SJCRH30 (cell line): ENCODE data around the gene GSTM2. TPM values are rescaled to one million over a fixed set of nuclear protein-coding genes. Genes with fewer than 3 reads are reported as not detected.

Experiments
- DNase-seq, 2 experiments: peaks; one replicate each; pipeline ENCODE4 v3.0.0-alpha.2; 2015 to 2020
- H3K27ac ChIP-seq: fragments of 250-450 bp; sonication (Bioruptor Pico); 2 replicates; pipeline ENCODE4 v1.5.1; 2020; ENCODE audit warnings: mild to moderate bottlenecking, moderate library complexity
- H3K27me3 ChIP-seq: fragments of 250-450 bp; sonication (Bioruptor Pico); 2 replicates; pipeline ENCODE4 v1.5.1; 2020; ENCODE audit warnings: mild to moderate bottlenecking, moderate library complexity
- H3K36me3 ChIP-seq: fragments of 250-450 bp; sonication (Bioruptor Pico); 2 replicates; pipeline ENCODE4 v1.5.1; 2020; ENCODE audit warnings: mild to moderate bottlenecking, moderate library complexity
- H3K4me1 ChIP-seq: fragments of 250-450 bp; sonication (Bioruptor Pico); 2 replicates; pipeline ENCODE4 v1.5.1; 2020; ENCODE audit warnings: mild to moderate bottlenecking, moderate library complexity
- H3K4me3 ChIP-seq: fragments of 250-450 bp; sonication (Bioruptor Pico); 2 replicates; pipeline ENCODE4 v1.5.1; 2020; ENCODE audit warnings: mild to moderate bottlenecking, moderate library complexity
- H3K9me3 ChIP-seq: fragments of 250-450 bp; sonication (Bioruptor Pico); replicated peaks from 2 replicates; pipeline ENCODE4 v1.5.1; 2020; ENCODE audit warnings: mild to moderate bottlenecking, moderate library complexity
- total RNA-seq: library from RNA; depleted of rRNA; stranded (reverse); fragments of >200 nt; shearing (Covaris generic); gene quantifications from 2 replicates; pipeline ENCODE4 v1.2.3, GENCODE V29; 2014; rRNA removed

Gene GSTM2
- total RNA-seq, 1 experiment from 2014 or later: 5.9 TPM

- Histone ChIP-seq H3K36me3 (no peaks in the 10 kb centered on the region), H3K4me1 (no peaks in the 10 kb centered on the region), H3K9me3 (no peaks in the 10 kb centered on the region), H3K4me3 (no peak overlapping the region), H3K27ac (no peak overlapping the region), H3K27me3 (peaks cover 3% of the 10 kb centered on the region; the same call in 1 of the 2 replicates)
- DNase-seq: no peak
These were observed 48.8 kb downstream of the GSTM2 start for GRCh38 chr1:109716570-109717090.

GRCh38 chr1:109717729-109718128, 49.9 kb downstream of the GSTM2 start:
- Histone ChIP-seq H3K27ac (no peak overlapping the region), H3K4me3 (no peak overlapping the region), H3K36me3 (no peaks in the 10 kb centered on the region), H3K4me1 (no peaks in the 10 kb centered on the region), H3K27me3 (peaks cover 3% of the 10 kb centered on the region; the same call in 1 of the 2 replicates), H3K9me3 (no peaks in the 10 kb centered on the region)
- DNase-seq: no peak

DNA sequence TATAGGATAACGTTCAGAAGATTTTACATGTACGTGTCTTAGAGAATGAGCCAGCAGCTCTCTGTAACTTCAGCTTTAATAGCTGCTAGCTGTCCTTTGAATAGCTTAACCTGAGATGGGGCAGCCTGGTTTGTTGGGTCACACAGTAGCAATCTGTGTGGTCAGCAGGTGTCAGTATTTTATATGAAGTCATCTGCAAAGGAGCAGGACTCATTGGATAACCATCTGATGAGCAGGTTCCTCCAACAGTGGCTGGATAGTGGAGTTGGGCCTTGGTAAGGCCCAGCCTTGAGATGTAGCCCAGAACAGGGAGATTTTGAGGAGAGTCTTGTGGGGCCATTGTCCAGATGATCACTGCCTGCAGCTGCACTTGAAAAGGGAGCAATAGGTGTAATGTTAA, 50.6 kb downstream of the GSTM2 start:
- no peak overlapping the region for H3K4me3 ChIP-seq
- H3K27ac ChIP-seq: no peak overlapping the region
- H3K36me3 ChIP-seq: no peaks in the 10 kb centered on the region
- no peaks in the 10 kb centered on the region for H3K4me1 ChIP-seq
- H3K27me3 ChIP-seq: peaks cover 3% of the 10 kb centered on the region; the same call in 1 of the 2 replicates
- H3K9me3 ChIP-seq: no peaks in the 10 kb centered on the region
- no peak for DNase-seq

DNA sequence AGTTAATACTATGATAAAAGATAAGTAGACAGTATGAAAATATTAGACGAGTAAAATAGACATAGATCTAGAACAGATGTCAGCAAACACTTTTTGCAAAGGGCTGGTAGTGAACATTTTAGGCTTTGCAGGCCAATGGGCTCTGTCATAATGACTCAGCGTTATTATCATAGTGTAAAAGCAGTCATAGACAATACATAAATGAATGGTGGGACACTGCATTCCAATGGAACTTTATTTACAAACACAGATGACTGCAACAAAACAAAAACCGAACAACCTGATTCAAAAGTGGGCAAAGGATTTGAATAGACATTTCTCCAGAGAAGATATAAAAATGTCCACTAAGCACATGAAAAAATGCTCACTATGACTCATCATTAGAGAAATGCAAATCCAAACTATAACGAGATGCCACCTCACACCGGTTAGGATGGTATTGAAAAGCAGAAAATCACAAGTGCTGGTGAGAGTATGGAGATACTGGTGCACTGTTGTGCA, 51.5 kb downstream of the GSTM2 start:
- H3K27me3 ChIP-seq: peaks cover 3% of the 10 kb centered on the region; the same call in 1 of the 2 replicates
- DNase-seq: no peak
- H3K27ac ChIP-seq: no peak overlapping the region
- no peaks in the 10 kb centered on the region for H3K9me3 ChIP-seq
- no peaks in the 10 kb centered on the region for H3K4me1 ChIP-seq
- H3K36me3 ChIP-seq: no peaks in the 10 kb centered on the region
- no peak overlapping the region for H3K4me3 ChIP-seq

- DNase-seq: no peak
- Histone ChIP-seq H3K27me3 (peaks cover 3% of the 10 kb centered on the region; the same call in 1 of the 2 replicates), H3K4me3 (no peak overlapping the region), H3K27ac (no peak overlapping the region), H3K36me3 (no peaks in the 10 kb centered on the region), H3K9me3 (no peaks in the 10 kb centered on the region), H3K4me1 (no peaks in the 10 kb centered on the region)
These were observed 53.2 kb downstream of the GSTM2 start for GRCh38 chr1:109721042-109721441.

DNA sequence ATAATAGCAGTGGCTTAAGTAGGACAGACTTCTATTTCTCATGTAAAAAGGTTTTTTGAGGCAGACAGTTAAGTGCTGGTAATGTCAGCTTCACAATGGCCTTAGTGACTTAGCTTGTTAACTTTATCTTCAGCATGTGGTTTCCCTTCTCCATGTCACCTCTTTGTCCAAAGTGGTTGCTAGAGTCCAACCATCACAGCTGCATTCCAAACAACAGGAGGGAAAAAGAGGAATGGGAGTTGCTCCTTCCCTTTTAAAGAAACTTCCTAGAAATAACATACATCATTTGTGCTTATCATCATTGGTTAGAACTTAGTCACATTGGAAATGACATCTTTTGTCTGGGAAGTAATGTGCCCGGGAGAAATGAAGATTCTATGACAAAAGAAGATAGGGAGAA, 54.1 kb downstream of the GSTM2 start:
- Histone ChIP-seq H3K4me1 (no peaks in the 10 kb centered on the region), H3K4me3 (no peak overlapping the region), H3K9me3 (no peaks in the 10 kb centered on the region), H3K27me3 (no peaks in the 10 kb centered on the region; the same call in 1 of the 2 replicates), H3K36me3 (no peaks in the 10 kb centered on the region), H3K27ac (no peak overlapping the region)
- DNase-seq: no peak

DNA sequence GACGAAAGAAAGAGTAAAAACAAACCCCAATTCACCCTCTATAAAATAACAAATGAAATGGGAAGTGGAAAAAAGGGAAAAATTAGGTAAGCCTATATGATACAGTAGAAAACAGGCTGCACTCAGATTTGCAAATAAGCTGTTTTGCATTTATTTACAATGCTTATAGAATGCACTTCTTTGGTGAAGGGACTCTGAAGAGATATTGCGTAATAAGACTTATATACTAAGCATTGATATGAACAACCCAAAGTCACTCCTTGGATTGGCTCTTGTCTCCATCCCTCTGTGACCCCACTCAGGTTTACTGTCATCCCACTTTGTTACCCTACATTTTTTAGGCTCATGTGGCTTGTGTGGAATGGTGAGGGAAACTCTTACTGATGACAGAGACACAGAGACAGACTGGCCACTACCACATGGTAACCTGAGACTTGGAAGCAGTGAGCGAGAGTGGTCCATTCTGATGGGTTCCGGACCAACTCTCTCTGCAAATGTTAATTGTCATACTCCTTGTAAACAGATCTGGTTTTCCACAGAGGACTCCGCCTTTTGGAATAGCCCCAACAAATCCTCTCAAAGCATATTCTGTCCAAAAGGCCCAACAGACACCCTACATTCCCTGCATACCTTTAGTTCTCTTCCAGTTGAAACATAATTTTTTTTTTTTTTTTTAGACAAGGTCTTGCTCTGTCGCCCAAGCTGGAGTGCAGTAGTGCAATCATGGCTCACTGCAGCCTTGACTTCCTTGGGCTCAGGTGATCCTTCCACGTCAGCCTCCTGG, 55.2 kb downstream of the GSTM2 start:
- no peak overlapping the region for H3K4me3 ChIP-seq
- no peaks in the 10 kb centered on the region for H3K9me3 ChIP-seq
- H3K4me1 ChIP-seq: no peaks in the 10 kb centered on the region
- no peaks in the 10 kb centered on the region for H3K36me3 ChIP-seq
- H3K27me3 ChIP-seq: no peaks in the 10 kb centered on the region
- no peak overlapping the region for H3K27ac ChIP-seq
- no peak for DNase-seq

Other genes with a start within 250 kb of the GSTM2 start
- 81.9 and 82.3 TPM in 2 replicates for gene PSMA5, start 241.6 kb upstream of the GSTM2 start, total RNA-seq
- 0.65 and 0.86 TPM in 2 replicates for gene SYPL2, start 201.5 kb upstream of the GSTM2 start, total RNA-seq
- 7.0 and 9.1 TPM in 2 replicates for gene ATXN7L2, start 184.2 kb upstream of the GSTM2 start, total RNA-seq
- gene CYB561D1, start 174.0 kb upstream of the GSTM2 start, total RNA-seq: 8.4 and 9.7 TPM in 2 replicates
- gene AMIGO1, start 158.3 kb upstream of the GSTM2 start, total RNA-seq: 0.58 and 0.59 TPM in 2 replicates
- gene GPR61, start 128.2 kb upstream of the GSTM2 start, total RNA-seq: 0.20 and 0.57 TPM in 2 replicates
- 12.2 and 13.4 TPM in 2 replicates for gene GNAI3, start 119.4 kb upstream of the GSTM2 start, total RNA-seq
- 0.08 and 0.24 TPM in 2 replicates for gene GNAT2, start 48.4 kb upstream of the GSTM2 start, total RNA-seq
- 37.0 and 42.6 TPM in 2 replicates for gene AMPD2, start 48.2 kb upstream of the GSTM2 start, total RNA-seq
- 2.5 and 3.0 TPM in 2 replicates for gene GSTM4, start 12.0 kb upstream of the GSTM2 start, total RNA-seq
- not detected in 2 replicates for gene GSTM1, start 19.8 kb downstream of the GSTM2 start, total RNA-seq
- 0.02 TPM in 1 of 2 replicates, not detected in the other for gene GSTM5, start 44.2 kb downstream of the GSTM2 start, total RNA-seq
- gene GSTM3, start 73.0 kb downstream of the GSTM2 start, total RNA-seq: 31.4 and 32.1 TPM in 2 replicates
- gene EPS8L3, start 95.9 kb downstream of the GSTM2 start, total RNA-seq: not detected in 2 replicates
- 0.58 and 0.77 TPM in 2 replicates for gene CSF1, start 242.8 kb downstream of the GSTM2 start, total RNA-seq